ENCODE measurements around the gene MYBBP1A. TPM values are rescaled to one million over a fixed set of nuclear protein-coding genes. Genes with fewer than 3 reads are reported as not detected.

Gene MYBBP1A
- total and polyA plus RNA-seq, 9 of the 15 experiments (the other 6 are each of a cell fraction or from before 2014, with no cell fraction given) = 2.0 to 114 (median 47.2) TPM

DNA sequence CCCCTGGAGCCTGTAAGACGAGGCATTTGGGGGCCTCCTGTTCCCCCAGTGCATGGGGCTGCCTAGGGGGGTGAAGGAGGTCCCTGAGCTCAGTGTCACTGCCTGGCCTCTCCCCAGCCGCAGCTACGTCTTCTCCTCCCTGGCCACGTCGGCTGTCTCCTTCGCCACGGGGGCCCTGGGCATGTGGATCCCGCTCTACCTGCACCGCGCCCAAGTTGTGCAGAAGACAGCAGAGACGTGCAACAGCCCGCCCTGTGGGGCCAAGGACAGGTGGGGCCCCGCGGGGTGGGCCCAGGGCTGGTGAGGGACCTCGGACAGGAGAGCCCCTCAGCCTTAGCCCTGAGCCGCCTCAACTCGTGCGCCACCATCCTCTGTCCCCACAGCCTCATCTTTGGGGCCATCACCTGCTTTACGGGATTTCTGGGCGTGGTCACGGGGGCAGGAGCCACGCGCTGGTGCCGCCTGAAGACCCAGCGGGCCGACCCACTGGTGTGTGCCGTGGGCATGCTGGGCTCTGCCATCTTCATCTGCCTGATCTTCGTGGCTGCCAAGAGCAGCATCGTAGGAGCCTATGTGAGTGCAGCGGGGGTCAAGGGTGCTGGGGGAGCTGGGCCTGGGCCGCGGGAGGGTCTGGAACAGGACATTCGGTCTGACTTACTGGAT is 22.2 kb downstream of the MYBBP1A start:
- WGBS (ENCODE audit: insufficient coverage, low coverage, missing lambda C conversion rate) = 6% methylated on average over 21 of the region's 33 CpGs
- peaks cover 0 to 15% of the 10 kb centered on the region in 2 experiments; a peak in 3 of 5 replicates for H3K27me3 ChIP-seq (ENCODE audit: control insufficient read depth in 2 of 2, insufficient read depth in 2 of 2, low read length in 2 of 2)
- CTCF ChIA-PET (ENCODE audit: low intra/inter-chr PET ratio) = no interaction called here
- peaks cover 10% of the 10 kb centered on the region; the same call in 1 of the 3 replicates for H3K36me3 ChIP-seq (ENCODE audit: control insufficient read depth, insufficient read depth, low read length)
- peaks cover 4% of the 10 kb centered on the region; the same call in 1 of the 2 replicates for H4K20me1 ChIP-seq (replicated peaks; ENCODE audit: control insufficient read depth, insufficient read depth, low read length)
- H3K9me1 ChIP-seq (ENCODE audit: control insufficient read depth, insufficient read depth, low read length) = no peaks in the 10 kb centered on the region
- ATAC-seq (no peak), DNase-seq (ENCODE audit: extremely low read depth in 1 of 4, low spot score in 3 of 4) (no peak), FAIRE-seq (no peak)
- in situ Hi-C loops (cut with MboI) = no loop called here
- H3K4me2 ChIP-seq (ENCODE audit: insufficient read depth, low read length) = no peak overlapping the region
- no TSS peak for BruUV-seq (replicated peaks)
- POLR2A ChIA-PET = no interaction called here
- peaks cover 0 to 54% of the 10 kb centered on the region in 2 experiments; a peak in 3 of 5 replicates for H3K4me1 ChIP-seq (replicated peaks in 1 of 2; ENCODE audit: control insufficient read depth in 2 of 2, insufficient read depth in 2 of 2, low read length in 2 of 2)
- H3K27ac ChIP-seq (ENCODE audit: extremely low read depth, low read depth, low read length) = no peak overlapping the region
- no peak for TF ChIP-seq ZNF134 (CRISPR knock-in tag; conservative IDR thresholded peaks at IDR 0.05)
- peak; percentile 42; the same call in 1 of the 2 replicates for TF ChIP-seq POLR2G (IDR thresholded peaks at IDR 0.05; ENCODE audit: low read depth, low read length)
- no peak overlapping the region for H2AFZ ChIP-seq (ENCODE audit: low read depth, low read length)
- no peaks in the 10 kb centered on the region for H3K79me2 ChIP-seq (ENCODE audit: control insufficient read depth, insufficient read depth, low read length)
- H3K9me3 ChIP-seq (replicated peaks; ENCODE audit: control insufficient read depth, insufficient read depth, low read depth, low read length) = no peaks in the 10 kb centered on the region
- no peak overlapping the region for H3K9ac ChIP-seq (ENCODE audit: insufficient read depth in 1 of 2, low read depth in 2 of 2, low read length in 2 of 2)
- H3K4me3 ChIP-seq = no peak overlapping the region
- intact Hi-C loops (cut with micrococcal nuclease) = no loop called here

DNA sequence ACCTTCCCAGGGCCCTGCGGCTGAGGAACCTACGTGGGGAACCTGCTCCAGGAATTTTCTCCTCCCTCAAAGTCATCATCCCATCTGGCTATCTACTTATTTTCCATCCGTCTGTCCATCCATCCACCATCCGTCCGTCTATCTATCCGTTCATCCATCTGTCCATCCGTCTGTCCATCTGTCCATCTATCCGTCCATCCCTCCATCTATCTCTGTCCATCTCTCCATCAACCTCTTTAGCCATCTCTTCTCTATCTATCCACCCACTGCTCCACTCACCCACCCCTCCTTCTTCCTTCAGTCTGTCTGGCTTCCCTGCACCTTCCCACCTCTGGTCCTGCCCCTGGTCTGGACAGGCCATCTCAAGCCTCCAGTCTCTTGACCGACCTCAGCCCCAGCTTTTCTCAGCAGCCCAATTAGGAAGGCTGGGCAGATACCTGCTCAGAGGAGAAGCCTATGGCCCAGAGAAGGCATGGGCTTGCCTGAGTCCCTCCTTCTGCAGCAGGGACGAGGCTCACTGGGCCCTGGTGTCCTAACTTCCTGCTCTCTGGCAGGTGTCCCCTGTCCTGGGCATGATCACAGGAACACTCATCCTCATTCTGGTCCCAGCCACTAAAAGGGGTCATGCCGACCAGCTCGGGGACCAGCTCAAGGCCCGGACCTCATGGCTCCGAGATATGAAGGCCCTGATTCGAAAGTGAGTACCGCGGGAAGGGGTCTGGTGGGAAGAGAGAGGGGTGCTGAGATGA is 23.0 kb downstream of the MYBBP1A start:
- H3K4me3 ChIP-seq = no peak overlapping the region
- TF ChIP-seq STAG1 (CRISPR knock-in tag; IDR thresholded peaks at IDR 0.05; ENCODE audit: borderline replicate concordance) (no peak), ARHGAP35 (IDR thresholded peaks at IDR 0.05; ENCODE audit: partially characterized antibody) (no peak)
- TF ChIP-seq, protein P1, sequence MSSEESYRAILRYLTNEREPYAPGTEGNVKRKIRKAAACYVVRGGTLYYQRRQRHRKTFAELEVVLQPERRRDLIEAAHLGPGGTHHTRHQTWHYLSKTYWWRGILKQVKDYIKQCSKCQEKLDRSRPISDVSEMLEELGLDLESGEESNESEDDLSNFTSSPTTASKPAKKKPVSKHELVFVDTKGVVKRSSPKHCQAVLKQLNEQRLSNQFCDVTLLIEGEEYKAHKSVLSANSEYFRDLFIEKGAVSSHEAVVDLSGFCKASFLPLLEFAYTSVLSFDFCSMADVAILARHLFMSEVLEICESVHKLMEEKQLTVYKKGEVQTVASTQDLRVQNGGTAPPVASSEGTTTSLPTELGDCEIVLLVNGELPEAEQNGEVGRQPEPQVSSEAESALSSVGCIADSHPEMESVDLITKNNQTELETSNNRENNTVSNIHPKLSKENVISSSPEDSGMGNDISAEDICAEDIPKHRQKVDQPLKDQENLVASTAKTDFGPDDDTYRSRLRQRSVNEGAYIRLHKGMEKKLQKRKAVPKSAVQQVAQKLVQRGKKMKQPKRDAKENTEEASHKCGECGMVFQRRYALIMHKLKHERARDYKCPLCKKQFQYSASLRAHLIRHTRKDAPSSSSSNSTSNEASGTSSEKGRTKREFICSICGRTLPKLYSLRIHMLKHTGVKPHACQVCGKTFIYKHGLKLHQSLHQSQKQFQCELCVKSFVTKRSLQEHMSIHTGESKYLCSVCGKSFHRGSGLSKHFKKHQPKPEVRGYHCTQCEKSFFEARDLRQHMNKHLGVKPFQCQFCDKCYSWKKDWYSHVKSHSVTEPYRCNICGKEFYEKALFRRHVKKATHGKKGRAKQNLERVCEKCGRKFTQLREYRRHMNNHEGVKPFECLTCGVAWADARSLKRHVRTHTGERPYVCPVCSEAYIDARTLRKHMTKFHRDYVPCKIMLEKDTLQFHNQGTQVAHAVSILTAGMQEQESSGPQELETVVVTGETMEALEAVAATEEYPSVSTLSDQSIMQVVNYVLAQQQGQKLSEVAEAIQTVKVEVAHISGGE (CRISPR knock-in tag; IDR thresholded peaks at IDR 0.05) = no peak
- POLR2A ChIA-PET = interaction anchor here (0.6 kb wide), 1 partner anchor 1530 kb away, joined by 3 read pairs; no protein-coding TSS in a partner anchor
- H3K9ac ChIP-seq (ENCODE audit: insufficient read depth in 1 of 2, low read depth in 2 of 2, low read length in 2 of 2) = no peak overlapping the region
- DNase-seq (ENCODE audit: extremely low read depth in 1 of 4, low spot score in 3 of 4) (no peak), ATAC-seq (no peak), FAIRE-seq (no peak)
- peaks cover 0 to 45% of the 10 kb centered on the region in 2 experiments; a peak in 3 of 5 replicates for H3K4me1 ChIP-seq (replicated peaks in 1 of 2; ENCODE audit: control insufficient read depth in 2 of 2, insufficient read depth in 2 of 2, low read length in 2 of 2)
- peaks cover 4% of the 10 kb centered on the region; the same call in 1 of the 2 replicates for H4K20me1 ChIP-seq (replicated peaks; ENCODE audit: control insufficient read depth, insufficient read depth, low read length)
- no peak overlapping the region for H3K27ac ChIP-seq (ENCODE audit: extremely low read depth, low read depth, low read length)
- no peaks in the 10 kb centered on the region for H3K79me2 ChIP-seq (ENCODE audit: control insufficient read depth, insufficient read depth, low read length)
- no peaks in the 10 kb centered on the region for H3K9me3 ChIP-seq (replicated peaks; ENCODE audit: control insufficient read depth, insufficient read depth, low read depth, low read length)
- no peak overlapping the region for H2AFZ ChIP-seq (ENCODE audit: low read depth, low read length)
- in situ Hi-C loops (cut with MboI) = no loop called here
- CTCF ChIA-PET (ENCODE audit: low intra/inter-chr PET ratio) = no interaction called here
- intact Hi-C loops (cut with micrococcal nuclease) = no loop called here
- H3K9me1 ChIP-seq (ENCODE audit: control insufficient read depth, insufficient read depth, low read length) = no peaks in the 10 kb centered on the region
- 7% methylated on average over 10 of the region's 17 CpGs for WGBS (ENCODE audit: insufficient coverage, low coverage, missing lambda C conversion rate)
- H3K36me3 ChIP-seq (ENCODE audit: control insufficient read depth, insufficient read depth, low read length) = peaks cover 2% of the 10 kb centered on the region; the same call in 1 of the 3 replicates
- H3K27me3 ChIP-seq (ENCODE audit: control insufficient read depth in 2 of 2, insufficient read depth in 2 of 2, low read length in 2 of 2) = peaks cover 0 to 15% of the 10 kb centered on the region in 2 experiments; a peak in 3 of 5 replicates
- no peak overlapping the region for H3K4me2 ChIP-seq (ENCODE audit: insufficient read depth, low read length)
- BruUV-seq (replicated peaks) = no TSS peak

All from K562 (cell line).